HG03108 (cell line): ENCODE data around the gene NPR1.
"Not testable (repeated sequence)": the region's sequence is repeated elsewhere in the genome, so short reads cannot be mapped to it uniquely, and the experiment has no call there.

Experiments used
- ATAC-seq: cut with Tn5 transposase; IDR thresholded peaks from one replicate; pipeline ENCODE4 v1.9.1; 2021; ENCODE audit warnings: moderate library complexity; ENCODE audit not compliant: unreplicated experiment

NPR1 gene

DNA sequence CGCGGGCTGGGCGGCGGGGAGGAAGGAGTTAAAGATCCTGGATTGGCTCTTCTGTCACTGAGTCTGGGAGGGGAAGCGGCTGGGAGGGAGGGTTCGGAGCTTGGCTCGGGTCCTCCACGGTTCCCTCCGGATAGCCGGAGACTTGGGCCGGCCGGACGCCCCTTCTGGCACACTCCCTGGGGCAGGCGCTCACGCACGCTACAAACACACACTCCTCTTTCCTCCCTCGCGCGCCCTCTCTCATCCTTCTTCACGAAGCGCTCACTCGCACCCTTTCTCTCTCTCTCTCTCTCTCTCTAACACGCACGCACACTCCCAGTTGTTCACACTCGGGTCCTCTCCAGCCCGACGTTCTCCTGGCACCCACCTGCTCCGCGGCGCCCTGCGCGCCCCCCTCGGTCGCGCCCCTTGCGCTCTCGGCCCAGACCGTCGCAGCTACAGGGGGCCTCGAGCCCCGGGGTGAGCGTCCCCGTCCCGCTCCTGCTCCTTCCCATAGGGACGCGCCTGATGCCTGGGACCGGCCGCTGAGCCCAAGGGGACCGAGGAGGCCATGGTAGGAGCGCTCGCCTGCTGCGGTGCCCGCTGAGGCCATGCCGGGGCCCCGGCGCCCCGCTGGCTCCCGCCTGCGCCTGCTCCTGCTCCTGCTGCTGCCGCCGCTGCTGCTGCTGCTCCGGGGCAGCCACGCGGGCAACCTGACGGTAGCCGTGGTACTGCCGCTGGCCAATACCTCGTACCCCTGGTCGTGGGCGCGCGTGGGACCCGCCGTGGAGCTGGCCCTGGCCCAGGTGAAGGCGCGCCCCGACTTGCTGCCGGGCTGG is at the start of gene NPR1:
TSS of gene NPR1 (plus strand) at position 170 of the 818 bp plus-strand sequence. CDS start at position 591, 421 bp downstream.
- ATAC-seq, result no peak

DNA sequence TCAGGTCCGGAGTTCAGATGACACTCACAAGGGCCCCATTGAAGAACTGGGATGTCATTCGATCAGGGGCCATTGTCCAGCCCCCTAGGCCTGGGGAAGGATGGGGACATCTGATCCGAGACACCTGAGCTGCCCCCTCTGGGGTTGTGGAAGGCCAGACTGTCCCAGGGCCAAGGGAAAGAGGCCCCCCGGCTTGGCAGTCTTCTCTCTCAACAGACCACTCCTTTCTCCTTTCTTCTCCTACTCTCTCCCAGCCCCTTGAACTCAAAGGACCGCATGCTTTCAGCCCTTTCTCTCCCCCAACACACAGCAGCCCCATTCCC is 49.2 kb upstream of the NPR1 start:
- ATAC-seq, result no peak

DNA sequence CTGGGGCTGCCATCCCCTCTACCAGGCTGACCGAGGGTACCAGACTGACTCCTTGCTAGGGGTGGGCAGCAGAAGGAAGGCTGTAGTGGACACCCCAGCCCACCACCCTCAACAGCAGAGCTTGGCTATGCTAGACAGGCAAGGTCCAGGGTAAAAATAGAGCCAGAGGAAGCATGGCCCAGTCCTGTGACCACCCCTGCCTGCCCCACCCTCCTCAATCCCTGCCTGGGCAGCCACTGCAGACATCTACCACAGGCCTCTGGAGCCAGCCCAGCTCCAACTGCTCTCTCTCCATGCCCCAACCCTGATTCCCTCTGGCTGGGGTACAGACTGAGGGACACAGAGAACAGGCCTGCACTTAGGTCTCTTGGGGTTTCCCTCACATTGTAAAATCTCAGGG is 48.5 kb upstream of the NPR1 start:
- no peak for ATAC-seq

DNA sequence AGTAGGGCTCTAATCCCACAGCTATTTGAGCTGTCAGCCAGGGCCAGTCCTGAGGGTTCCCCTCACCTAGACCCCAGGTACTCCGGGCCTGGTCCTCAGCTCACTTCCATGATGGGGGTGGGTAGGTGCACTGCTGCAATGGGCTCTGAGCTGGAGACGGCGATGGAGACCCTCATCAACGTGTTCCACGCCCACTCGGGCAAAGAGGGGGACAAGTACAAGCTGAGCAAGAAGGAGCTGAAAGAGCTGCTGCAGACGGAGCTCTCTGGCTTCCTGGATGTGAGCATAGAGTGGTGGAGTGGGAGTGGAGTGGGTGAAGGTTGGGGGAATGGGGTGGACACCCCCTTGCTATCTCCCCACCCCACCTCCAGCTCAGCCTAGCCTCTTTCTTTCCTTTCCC is 48.1 kb upstream of the NPR1 start:
- no peak for ATAC-seq

DNA sequence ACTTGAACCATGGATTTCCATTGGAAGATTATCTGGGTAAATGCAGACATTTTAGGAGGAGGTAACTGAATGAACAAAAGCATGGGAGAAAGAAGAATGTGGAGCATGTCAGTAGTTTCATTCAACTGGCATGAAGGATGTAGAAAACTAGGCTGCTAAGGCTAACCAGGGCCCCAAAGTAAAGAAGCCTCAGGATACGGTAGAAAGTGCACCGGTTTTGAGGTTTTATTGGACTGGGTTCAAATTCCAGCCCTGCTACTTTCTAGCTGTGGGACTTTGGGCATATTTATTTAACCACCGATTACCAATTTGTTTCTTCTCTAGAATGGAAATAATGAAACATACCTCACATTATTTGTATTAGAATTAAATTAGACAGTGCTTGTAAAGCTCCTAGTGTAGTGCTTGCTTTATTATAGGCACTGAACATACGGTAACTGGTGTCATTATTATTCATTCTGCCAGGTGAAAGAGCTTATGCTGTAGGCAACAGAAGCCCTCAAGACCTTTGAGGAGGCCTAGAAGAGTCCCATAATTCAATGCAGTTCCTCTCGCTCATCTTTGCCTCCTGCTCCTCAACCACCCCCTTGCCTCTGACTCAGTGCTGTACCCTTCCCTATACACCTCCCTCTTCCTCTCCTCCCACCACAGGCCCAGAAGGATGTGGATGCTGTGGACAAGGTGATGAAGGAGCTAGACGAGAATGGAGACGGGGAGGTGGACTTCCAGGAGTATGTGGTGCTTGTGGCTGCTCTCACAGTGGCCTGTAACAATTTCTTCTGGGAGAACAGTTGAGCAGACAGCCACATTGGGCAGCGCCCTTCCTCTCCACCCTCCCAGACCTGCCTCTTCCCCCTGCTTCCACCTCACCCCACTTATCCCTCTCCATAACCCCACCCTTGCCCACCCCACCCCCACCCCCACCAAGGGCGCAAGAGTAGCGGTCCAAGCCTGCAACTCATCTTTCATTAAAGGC is 47.2 kb upstream of the NPR1 start:
- ATAC-seq, result no peak

DNA sequence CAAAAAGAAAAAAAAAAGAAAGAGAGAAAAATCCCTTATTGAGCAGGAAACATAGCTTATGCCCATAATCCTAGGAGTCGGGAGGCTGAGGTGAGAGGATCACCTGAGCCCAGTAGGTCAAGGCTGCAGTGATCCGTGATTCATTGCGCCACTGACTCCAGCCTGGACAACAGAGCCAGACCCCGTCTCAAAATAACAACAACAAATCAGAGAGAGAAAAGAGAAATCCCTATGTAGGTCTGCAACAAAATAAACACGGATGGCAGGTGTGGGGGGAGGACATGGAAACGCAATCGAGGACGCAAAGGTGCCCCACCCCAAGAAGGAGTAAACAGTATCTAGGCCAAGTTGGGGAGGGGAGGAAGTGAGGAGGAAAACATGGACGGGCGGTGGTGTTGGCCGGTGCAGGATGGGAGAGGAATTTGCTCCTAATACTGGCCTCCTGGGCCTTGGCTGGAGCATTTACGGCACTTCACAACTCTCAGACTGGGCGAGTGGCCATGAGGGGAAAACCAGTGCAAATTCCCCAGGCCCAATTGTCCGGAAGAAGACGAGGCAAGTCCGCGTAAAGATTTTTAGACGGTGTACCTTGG is 45.2 kb upstream of the NPR1 start:
- ATAC-seq, result no peak

DNA sequence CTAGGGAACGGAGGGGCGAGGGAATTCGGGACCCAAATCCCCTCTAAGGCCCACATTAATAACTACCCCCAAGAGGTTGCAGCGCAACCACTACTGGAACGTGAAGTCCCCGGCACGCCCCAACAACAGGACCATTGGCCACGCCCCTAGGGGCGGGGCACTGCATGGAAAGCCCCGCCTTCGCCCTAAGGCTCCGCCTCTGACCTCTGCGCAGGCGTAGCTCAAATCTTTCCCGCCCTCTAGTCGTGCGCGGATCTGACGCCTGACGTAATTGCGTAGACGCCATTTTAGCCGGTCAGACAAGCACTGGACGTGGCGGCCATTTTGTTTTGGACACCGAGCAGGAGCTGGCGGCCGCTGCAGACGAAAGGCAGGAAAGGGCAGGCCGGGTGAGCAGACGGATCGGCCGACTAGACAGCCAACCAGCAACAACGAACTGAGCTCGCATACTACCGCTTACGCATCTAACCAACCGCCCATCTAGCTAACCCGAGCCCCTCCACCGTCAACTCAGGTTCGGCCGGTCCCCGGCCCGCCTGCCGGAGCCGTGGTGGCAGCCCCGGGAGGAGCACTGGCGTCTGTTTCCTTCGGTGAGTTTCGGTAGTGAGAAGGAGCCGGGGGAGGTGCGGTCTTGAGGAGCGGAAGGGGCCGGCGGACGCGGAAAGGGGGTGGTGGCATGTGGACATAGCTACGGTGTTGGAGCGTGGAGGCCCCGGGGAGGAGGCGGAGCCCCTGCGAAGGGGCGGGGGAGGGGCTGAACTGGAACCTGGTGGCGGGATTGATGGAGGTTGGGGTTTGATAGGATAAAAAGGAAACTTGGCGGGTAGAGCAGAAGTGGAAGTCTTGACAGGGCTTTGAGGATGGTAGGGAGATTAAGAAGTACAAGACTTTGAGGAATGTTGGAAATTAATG is 44.5 kb upstream of the NPR1 start, which contains the start of gene CHTOP:
TSS of gene CHTOP (plus strand) at position 313 of the 912 bp plus-strand sequence. CDS start 2,523 bp downstream, outside the sequence.
- peak; percentile 95 for ATAC-seq

DNA sequence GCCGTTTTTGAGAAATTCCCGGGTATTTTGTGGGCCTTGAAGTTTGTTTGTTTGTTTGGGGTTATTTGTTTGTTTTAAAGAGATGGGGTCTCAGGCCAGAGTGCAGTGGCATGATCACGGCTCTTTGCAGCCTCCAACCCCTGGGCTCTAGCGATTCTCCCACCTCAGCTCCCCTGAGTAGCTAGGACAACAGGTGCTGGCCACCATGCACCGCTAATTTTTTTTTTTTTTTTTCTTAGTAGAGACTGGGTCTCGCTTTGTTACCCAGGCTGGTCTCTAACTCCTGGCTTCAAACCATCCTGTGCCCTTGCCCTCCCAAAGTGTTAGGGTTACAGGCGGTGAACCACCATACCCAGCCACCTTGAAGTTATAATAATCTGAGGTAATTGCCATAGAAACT is 42.6 kb upstream of the NPR1 start:
- no peak for ATAC-seq

DNA sequence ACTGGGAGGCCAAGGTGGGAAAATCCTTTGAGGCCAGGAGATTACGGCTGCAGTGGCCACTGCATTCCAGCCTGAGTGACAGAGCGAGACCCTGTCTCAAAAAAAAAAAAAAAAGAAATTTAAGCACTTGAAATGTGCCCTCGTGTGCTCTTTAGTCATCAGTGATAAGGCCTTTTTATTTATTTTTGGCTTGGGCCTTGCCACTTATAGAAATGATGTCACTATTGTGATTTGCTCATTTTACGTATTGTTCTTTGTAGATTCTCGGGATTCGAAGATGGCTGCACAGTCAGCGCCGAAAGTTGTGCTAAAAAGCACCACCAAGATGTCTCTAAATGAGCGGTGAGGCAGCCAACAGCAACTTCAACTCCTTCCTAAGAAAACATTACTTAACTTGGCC is 42.2 kb upstream of the NPR1 start:
- no peak for ATAC-seq

DNA sequence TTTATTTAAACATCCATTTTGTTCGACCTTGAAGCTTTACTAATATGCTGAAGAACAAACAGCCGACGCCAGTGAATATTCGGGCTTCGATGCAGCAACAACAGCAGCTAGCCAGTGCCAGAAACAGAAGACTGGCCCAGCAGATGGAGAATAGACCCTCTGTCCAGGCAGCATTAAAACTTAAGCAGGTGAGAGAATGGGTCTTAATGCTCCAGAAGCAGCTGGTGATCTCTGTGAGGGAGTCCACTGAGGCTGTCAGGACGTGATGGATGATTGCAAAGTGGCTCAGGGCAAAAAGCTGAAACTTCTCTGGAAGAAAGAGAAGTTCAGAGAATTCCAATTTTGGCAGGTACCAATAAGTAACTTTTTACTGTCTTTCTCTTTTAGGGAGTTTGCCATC is 40.2 kb upstream of the NPR1 start:
- no peak for ATAC-seq

DNA sequence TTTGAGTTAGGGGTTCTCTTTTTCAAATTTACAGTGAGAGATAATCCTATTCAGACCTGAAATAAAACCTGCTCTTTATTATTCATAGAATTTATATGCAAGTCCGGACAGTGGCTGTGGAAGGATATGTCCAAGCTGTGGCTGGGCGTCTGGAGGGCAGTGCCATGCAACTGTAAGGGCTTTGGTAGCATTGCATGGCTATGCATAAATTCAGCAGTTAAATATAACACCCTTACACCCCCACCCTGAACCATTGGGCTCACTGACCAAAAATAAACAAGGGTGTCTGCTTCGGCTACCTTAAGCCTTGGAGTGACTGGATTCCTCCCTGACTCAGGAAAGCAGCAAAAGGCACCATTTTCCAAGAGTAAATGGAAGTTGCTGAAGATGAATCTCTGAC is 39.2 kb upstream of the NPR1 start:
- no peak for ATAC-seq

DNA sequence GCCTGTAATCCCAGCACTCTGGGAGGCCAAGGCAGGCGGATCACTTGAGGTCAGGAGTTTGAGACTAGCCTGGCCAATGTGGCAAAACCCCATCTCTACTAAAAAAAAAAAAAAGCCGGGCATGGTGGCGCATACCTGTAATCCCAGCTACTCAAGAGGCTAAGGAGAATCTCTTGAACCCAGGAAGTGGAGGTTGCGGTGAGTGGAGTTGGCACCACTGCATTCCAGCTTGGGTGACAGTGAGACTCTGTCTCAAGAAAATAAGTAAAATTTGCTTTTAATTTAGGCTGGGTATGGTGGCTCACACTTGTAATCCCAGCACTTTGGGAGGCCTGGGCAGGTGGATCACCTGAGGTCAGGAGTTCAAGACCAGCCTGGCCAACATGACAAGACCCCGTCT is 38.3 kb upstream of the NPR1 start:
- ATAC-seq, result not testable (repeated sequence)

DNA sequence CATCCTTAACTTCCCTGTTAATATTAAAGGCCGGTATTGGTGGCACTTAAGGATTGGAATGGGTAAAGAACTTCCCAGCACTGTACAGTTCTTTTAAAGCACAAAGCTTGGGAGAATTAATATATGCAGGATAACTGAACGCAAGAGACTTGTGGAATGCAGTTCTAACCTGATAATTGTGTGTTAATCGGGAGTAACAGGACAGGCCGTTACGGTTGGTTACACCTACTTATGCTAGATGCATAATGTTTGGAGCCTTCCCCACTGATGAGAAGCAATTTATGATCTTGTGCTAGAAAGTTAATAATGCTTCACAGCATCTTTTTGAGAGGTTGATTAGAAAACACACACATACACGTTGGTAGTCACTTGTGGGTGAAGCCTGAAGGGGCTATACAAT is 37.6 kb upstream of the NPR1 start:
- no peak for ATAC-seq

DNA sequence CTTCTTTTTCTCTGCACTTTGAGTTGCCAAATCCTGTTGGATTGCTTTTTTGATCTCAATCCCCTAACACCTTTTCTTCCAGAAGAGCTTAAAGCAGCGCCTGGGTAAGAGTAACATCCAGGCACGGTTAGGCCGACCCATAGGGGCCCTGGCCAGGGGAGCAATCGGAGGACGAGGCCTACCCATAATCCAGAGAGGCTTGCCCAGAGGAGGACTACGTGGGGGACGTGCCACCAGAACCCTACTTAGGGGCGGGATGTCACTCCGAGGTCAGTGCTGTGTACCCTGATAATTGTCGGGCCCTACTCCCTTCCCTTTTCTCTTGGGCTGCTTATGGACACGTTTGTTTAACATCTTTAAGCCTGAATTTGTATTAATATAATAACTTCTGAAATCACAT is 36.3 kb upstream of the NPR1 start:
- ATAC-seq, result no peak

DNA sequence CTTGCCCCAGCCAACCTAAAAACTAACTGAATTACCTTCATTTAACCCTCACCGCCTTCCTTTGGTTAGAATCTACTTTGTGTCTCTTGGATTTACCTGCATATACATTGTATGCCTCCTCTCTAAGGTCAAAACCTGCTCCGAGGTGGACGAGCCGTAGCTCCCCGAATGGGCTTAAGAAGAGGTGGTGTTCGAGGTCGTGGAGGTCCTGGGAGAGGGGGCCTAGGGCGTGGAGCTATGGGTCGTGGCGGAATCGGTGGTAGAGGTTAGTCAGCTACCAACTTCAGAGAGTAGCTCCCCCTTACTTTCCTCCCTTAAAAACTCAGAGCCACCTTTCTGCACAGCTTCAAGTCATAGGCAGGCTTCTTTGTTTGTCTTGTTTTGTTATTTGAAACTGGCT is 35.4 kb upstream of the NPR1 start:
- no peak for ATAC-seq

DNA sequence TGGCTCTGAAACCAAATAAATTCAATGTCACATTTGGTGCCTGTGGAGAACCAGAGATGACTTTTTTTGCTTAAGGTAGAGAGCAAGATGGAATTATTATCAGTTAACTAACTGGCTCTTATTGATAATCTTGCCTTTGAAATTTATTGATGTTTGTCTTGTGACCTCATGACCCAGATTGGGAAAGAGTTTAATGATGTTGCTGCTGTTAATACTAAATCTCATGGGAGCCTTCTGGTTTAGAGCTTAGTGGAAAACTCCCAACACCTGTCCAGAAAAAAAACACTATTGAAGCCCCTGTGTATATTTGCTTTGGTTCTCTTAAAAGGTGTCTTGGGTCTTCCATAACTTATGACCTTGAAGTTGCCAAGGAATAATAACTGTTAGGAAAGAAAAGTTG is 34.7 kb upstream of the NPR1 start:
- ATAC-seq, result no peak

DNA sequence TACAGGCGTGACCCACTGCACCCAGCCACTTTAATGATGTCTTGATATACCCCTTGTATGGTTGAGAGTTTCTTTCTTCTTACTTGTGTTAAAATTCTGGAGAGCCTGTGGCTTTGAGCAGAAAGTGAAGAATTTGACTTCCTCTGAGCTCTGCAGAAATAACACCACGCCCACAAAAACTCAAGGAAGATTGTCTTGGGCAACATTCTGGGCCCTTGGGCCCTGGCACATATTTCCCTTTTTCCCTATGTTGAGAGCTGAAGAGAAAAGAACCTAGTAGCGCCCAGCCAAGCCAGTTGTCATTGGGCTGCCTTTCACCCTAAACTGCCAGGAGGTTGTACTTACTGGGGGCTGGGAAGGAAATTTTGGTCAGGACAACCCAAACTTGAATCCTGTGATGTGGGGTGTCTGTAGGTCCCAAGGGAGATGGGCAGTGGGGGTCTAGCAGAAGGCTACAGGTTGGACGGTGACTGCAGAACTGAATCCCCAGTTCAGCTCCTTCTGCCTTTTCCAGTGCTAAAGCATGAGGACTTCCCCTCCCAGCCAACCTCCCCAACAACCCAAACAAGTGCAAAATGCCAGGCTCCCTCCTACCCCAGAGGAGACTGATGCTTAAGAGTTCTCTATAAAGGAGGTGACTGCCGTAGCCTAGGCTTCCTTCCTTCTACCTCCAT is 31.7 kb upstream of the NPR1 start:
- ATAC-seq, result no peak

DNA sequence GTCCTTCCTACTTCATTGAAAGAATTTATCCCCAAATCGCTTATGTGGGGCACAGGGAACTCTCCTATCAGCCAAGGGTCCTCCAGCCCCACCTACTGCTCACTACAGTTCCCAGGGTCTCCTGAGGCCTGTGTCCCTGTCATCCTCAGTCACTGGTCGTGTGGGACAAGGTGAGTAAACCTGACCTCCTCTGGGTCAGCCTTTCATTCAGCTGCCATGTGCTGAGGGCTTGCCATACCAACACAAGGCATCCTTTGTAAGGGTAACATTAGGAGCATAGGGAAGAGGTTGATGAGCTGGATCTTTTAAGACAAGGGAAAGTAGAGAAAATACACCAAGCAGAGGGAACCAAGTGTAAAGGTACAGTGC is 31.2 kb upstream of the NPR1 start:
- no peak for ATAC-seq

DNA sequence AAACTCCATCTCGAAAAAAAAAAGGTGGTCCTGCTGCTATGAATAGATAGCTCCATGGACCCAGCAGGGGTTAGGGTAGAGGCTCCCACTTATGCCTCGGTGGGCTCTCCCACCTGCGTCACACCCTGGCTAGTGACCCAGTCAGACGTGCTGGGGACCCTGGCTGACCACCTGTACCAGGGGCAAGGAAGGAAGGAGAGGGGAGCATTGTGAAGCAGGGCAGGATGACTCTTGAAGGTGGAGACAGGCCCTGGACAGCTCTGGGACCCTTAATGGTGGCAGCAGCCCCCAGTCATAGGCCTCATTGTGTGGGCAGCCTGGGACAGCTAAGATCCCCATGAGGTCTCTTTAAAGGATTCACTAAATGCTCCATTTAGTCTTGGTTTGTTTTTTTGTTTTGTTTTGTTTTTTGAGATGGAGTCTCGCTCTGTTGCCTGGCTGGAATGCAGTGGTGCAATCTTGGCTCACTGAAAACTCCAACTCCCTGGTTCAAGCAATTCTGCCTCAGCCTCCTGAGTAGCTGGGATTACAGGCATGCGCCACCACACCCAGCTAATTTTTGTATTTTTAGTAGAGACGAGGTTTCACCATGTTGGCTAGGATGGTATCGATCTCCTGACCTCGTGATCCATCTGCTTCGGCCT is 30.4 kb upstream of the NPR1 start:
- ATAC-seq, result no peak
